GM19372 (cell line): Measurements from ENCODE around the gene RNF212.

Experiments used
- ATAC-seq: cut with Tn5 transposase; IDR thresholded peaks from one replicate; pipeline ENCODE4 v1.9.1; 2021; ENCODE audit warnings: mild to moderate bottlenecking, low read depth, moderate library complexity; ENCODE audit not compliant: unreplicated experiment

The RNF212 gene

DNA sequence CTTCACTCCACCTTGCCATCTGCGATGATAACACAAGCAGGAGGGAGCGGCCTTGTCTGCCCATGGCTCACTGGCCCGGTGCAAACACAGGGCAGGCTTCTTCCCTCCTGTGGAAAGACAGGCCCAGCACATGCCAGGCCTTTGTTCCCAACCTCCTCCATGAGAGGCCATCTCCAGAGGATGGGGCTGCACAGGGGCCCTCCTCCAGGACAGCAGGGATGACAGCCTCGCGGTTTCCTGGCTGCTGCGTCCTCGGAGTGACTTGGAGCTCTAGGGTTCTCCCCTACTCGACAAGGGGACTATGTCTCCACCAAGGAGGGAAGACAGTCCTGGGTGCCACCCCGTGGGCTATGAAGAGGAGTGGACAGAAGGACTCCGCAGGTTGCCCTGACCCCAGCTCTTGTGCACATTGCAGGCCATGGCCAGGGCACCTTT lies 21.8 kb downstream of the RNF212 start:
- no peak for ATAC-seq

DNA sequence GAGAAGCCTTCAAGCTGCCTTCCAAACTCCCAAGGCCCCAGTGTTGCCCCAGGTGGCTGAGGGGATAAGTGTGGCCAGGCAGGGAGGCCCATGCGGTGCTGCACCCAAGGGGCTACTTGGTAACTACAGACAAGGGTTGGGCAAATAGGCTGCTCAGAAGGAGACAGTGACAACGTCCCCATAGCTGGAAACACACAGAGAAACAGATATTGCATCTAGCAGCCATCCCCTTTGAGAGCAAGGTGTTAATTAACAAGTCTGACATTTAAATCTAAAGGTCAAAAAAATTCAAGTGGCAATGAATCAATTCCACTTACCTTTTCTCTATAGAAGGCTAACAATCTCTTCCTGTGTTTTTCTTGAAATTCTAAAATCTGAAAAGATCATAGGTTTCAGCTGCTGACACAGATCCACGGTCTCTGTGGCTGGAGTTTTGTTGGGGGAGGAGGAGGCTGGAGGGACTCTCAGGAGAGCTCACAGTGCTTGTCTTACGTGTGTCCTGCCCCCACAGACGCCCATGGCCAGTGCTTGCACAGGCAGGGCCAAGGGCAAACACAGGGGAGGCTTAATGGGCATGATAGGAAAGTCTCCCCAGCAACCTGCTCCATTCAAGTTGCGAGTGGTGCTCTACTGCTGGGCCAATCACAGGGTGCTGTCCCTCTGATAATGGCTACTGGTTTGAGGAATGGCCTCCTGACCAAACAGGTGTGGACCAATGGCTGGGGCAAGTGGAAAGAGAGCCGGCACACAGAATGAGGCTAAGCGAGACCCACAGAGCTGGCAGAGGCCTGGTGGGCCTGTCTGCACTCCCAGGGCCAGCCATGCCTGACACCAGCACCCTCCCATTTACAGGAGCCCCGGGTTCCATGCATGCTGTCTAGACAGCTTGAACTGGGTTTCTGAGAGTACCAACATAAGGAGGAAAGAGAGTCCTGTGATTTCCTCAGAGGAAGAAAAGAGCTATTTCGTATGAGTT lies 22.6 kb downstream of the RNF212 start:
- no peak for ATAC-seq

DNA sequence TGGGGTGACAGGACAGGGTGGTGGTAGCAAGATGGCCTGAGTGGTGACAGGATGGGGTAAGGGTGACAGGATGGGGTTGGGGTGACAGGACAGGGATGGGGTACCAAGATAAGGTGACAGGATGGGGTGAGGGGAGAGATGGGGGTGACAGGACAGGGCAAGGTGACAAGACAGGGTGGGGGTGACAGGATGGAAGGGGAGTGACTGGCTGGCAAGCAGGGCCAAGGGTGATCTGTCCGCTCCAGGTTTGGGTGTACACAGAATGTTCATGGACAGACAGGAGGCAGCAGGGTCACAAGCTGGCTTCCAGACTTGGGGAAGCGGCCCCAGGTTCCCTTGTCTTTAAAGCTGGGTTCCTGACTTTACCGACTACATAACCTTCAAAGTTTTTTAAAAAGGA lies 23.3 kb downstream of the RNF212 start:
- ATAC-seq, result no peak

DNA sequence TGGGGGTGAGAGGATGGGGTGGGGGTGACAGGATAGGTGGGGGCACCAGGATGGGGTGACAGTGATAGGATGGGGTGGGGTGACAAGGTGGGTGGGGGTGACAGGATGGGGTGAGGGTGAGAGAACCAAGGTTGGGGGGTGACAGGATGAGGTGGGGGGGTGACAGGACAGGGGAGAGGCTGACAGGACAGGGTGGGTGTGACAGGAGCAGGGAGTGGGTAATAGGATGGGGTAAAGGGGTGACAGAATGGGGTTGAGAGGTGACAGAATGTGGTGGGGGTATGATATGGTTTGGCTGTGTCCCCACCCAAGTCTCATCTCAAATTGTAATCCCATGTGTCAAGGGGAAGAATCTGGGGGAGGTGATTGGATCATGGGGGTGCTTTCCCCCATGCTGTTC lies 26.0 kb downstream of the RNF212 start:
- ATAC-seq, result no peak

DNA sequence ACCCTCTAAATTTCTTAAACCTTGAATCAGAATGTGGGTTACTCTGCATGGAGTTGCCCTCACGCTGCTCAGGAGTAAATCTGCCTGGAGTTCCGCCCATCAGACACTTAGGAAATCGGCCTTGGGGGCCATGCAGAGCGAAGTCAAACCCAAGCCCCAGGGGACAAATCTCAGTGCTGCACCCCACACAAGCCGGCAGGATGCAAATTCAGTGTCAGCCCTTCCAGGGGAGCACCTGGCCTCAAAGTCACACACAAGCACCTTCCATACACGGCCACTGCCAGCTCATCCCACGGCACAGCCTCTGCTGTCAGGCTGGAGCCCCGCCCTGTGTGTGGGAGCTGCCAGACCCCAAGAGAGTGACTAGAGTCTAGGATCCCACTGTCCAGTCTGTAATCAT lies 27.4 kb downstream of the RNF212 start:
- no peak for ATAC-seq

DNA sequence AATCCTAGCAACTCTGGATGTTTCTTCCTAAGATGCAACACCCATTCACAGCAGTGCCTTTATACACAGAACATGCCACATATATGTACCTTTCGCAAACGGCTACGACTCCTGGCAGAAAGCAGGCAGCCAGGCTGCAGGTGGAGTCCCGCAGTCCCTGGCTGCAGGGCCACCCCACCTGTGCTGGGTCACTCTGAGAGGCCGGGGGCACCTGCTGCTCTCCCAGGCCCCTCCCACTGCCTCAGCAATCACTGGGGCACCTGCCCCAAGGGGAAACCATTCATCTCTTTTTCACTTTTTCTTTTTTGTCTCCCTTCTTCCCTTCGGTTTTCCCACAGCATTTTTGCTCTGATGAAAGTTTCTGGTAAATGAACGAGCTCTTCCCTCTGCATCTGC lies 28.0 kb downstream of the RNF212 start:
- no peak for ATAC-seq

DNA sequence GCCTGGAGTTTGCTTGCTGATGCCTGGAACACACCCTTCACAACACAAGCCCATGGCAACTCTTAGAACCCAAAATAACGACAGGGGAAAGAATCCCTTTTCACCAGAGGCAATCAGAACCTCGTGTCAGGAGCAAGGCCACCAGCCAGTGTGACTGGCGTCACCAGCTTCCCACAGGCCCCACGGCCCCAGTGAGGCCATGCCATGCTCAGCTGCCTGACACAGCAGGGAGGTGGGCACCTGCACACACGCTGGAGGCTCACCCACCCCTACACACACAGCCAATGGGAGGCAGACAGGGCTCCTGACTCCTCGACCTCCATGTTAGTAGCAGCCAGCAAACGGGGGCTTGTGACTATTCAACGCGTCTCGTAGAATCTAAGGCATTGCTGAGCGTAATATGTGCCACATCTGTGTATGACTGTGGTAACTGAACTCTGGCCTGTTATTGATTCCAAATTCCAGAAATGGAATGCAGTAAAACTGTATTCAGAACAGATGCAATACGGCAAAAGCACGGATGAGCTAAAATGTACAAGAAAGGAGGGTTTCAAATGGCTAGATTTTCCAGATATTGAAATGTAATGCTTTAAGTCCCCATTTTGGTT lies 28.5 kb downstream of the RNF212 start:
- ATAC-seq, result no peak

DNA sequence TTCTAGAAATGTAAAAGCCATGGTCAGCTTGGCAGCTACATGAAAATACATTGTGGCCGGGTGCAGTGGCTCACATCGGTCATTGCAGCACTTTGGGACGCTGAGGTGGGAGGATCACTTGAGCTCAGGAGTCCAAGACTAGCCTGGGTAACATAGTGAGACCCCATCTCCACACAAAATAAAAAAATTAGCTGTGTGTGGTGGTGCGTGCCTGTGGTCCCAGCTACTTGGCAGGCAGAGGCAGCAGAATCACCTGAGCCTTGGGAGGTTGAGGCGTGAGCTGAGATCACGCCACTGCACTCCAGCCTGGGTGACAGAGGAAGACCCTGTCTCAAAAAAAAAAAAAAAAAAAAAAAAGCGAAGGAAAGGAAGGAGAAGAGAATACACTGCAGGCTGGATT lies 29.0 kb downstream of the RNF212 start:
- no peak for ATAC-seq

DNA sequence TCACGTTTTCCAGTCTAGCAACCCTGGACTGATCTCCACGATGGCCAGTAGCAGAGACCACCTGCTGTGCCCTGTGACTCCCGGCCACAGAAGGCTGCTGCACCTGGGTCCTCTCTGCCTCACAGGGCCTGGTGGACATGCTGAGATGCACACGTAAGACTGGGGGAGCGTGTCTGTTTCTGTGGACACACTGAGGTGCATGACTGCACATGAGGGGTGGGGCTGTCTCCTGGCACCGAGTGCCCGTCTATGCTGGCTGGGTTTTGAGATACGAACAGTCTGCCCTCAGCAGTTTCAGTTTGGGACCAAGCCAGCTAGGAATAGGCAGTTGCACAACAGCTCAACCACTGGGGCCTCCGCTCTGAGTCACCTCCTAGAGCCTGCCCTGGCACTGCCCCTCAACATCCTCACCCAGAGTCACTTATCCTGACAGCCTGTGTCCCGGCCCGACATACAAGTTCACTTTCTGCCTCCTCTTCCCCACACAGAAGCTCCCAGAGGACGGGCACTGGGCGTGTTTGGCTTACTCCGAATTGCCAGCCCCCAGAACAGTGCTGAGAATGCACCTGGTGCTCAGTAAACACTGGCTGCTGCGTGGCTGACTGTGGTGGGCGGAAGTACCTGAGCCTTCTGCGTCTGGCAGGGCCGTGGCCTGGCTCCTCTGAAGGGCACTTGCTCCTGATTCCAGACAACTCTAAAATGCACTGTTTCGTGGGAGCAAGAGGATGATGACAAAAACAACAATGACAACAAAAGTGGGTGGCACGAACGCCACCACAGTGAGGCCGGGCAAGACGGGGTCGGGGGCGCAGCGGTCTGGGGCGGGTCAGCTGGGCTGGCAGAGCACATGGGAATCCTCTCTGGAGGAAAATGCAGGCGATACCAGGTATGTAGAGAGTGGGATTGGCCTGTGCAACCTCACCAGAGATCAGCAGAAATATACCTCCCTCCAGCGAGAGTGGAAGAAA lies 30.9 kb downstream of the RNF212 start:
- no peak for ATAC-seq

DNA sequence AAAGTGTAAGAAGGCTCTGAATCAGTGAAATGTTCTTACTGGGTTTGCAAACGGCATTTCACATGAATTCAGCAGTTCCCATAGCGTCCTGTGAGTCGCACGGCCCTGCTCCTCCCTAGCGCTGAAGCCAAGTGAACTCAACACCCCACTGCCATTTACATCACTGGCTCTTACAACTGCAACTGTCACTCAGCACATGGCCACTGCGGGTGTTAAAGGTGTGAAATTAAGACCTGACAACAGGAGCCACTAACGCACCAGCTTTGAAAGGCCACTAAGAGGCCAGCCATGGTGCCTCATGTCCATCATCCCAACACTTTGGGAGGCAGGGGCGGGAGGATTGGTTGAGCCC lies 31.7 kb downstream of the RNF212 start:
- ATAC-seq, result no peak

DNA sequence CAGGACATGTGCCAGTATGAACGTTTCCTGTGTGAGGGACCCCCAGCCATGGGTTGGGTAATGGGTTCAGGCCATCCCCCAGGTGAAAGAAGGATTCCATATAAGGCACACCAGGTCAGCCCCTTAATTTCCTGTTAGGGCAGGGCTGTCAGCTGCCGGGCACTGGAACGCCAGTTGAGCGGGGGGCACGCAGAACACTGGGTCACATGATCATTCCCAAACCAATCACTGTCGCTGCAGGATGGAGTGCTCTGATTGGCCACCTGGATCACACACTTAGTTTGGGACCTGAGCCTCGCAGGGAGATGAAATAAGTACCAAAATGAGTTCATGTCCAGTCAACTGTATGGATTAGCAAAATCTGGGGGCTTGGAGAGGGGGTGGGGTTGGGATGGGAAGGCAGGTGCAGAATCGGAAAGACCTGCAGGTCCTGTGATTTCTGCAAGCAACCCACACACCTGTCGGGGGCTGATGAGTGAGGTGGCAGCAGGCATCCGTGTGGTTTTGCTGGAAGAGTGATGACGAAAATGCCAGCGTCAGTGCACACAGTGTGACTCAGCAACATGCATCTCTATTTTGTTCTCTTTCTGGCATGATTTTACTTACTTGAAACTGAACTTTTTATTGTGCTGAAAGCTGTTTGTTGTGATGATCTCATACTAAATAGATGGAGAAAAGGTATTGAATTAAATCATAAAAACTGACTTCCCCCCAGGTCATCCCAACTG lies 32.2 kb downstream of the RNF212 start:
- no peak for ATAC-seq

DNA sequence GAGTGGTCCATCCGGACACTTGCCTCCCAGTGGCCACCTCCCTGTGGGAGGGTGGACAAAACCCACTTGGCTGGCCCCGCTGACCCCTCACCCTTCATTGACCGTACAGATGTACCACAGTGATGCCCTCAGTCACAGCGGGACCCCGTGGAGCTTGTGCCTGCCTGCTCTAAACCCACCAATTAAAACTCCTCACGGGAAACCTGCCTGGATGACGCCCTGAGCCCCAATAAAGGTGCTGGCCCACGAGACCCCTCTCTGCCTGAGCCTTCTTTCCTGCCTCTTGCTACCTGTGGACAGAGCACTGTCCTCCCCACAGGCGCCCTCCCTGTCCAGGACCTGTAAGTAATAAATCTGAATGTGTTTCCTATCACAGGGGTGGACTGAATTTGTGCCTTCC lies 32.9 kb downstream of the RNF212 start:
- ATAC-seq, result no peak

DNA sequence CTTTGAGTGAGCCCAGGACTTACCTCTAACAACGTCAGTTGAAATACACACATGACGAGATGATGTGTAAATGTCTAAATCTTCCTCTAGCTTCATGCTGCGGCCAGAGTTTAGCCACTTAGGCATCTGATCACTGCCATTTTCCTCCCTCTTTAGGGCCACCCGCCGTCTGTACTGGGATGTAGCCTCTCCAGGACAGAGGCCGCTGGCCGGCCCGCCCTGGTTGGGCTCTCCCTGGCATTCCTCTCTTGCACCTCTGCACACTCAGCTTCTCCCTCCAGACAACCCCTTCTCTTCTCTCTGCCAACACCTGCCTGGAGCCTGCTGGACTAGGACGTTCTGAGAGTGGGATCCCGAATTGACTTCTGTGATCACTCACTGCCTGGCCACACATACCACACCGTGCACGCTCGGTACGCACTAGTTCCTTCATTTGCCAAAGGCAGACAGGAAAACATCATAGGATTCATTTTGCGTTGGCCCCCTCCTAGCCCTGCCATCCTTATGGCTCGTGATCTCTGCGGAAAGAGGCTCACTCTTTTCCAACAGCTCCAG lies 33.6 kb downstream of the RNF212 start:
- no peak for ATAC-seq

DNA sequence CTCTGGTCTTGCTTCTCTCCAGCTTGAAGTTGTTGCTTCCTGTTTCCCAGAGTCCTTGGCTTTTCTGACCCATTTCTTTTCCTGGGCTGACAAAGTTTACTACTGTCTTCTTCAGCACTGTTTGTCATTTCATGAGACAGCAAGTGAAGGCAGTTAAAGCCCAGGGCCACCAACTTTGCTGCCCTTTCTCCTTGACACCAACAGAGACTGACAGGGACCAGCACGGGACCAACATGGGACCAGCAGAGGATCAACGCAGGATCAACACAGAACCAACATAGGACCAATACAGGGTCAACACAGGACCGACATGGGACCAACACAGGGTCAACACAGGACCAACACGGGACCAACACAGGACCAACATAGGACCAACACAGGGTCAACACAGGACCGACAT lies 34.9 kb downstream of the RNF212 start:
- ATAC-seq, result no peak

DNA sequence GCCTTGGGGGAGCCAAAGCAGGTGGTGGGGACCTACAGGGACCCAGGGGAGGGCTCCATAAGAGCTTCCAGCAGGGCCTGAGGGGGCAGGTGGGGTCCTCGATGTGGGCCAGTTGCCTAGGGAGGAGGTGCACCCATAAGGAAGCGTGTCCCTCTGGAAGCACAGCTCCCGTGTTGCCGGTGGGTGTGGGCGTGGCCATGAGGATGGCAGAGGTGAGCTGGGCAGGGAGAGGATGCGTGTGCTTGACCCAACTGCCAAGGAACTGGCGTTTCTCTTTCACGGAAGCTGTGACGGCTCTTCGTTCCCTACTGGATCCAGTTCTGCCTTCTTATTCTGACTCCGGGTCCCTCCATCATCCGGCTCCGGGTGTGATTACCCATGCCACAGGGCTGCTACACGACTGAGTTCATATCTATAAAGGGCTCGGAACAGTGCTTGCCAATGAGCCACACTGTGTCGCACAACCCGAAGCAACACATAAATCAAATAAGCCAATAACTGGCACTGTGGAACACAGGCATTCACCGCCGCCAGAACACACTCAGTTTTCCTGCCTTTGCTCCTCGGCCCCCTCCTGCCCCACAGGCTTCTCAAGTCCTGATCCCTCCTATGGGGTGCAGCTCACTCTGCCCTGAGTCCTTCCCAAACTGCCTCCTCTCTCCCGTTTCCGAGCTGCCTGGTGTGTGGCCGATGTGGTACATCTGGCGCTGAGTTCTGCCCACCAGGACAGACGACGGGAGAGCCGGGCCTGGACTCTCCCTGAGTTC lies 35.5 kb downstream of the RNF212 start:
- no peak for ATAC-seq

DNA sequence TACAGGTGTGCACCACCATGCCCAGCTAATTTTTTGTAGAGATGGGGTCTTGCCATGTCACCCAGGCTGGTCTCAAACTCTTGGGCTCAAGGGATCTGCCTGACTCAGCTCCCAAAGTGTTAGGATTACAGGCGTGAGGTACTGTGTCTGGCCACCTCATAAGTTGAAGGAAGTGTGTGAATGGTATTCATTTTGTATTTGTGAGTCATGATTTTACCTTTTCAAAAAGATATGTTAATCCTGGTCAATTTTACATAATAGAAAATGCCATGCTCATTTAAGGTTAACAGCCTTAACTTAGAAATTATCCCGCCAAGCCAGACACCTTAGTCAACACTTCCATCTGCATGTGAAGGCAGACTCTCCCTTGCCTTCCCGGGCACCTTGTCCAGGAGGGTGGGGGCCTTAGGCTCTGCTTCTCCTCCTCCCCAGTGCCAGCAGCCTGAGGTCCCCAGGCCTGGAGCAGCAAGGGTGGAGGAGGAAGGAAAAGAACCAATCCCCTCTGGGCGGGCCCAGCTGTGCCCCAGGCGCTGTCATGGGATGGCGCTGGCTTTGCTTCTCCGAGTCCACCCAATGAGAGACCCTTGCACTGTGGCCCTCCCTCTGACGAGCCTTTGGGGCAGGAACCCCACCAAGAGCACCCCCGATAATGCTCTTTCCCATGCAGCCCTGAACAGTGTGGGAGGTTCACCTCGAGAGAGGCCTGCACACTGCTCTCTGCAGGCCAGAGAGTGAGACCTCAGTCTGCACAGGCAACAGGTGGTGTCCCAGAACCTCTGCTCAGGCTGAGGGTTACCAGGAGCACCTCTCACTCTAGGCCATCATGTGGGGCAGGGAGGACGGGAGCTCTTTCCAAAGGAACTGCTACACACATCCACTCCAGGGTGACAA lies 37.3 kb downstream of the RNF212 start:
- ATAC-seq, result no peak

DNA sequence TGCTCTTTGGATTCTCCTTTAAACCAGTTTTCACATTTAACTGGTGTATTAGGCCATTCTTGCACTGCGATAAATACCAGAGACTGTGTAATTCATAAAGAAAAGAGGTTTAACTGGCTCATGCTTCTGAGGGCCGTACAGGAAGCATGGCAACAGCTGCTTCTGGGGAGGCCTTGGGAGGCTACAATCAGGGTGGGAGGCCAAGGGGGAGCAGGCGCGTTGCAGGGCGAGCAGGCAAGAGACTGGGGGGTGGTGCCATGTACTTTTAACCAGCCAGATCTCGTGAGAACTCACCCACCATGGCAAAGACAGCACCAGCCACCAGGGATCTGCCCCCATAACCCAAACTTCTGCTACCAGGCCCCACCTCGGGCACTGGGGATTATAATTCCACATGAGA lies 38.1 kb downstream of the RNF212 start:
- ATAC-seq, result no peak

DNA sequence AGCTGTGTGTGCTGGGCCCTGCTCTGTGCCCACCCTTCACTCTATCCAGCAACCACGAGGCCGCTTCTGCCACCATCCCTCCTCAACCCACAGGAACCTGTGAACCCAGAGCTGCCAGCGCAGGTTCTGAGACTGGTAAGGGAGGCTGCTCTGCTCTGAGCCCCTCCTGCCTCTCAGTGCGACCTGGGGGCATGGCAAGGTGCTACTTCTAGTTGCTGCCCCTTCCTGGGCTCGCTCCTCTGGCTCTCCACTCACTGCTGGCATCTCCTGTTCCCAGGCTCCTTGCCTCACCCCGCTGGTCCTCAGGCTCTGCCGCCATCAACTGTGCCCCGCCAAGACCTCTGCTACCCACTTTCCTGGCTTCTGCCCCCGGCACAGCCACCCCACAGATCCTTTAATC lies 39.3 kb downstream of the RNF212 start:
- ATAC-seq, result no peak
